Measurements from ENCODE around the gene ITGB1BP2.
A peak's percentile ranks its signal among the peaks of the same experiment; 100 is the strongest.
"Not testable (repeated sequence)": the region's sequence is repeated elsewhere in the genome, so short reads cannot be mapped to it uniquely, and the experiment has no call there.

ITGB1BP2 gene

GRCh38 chrX:71301195-71301924 is at the start of gene ITGB1BP2:
Gene ITGB1BP2, plus strand, starts transcription at chrX:71301750. Its CDS starts 57 bp downstream, at chrX:71301807.
- TF ChIP-seq CTCF (IDR thresholded peaks at IDR 0.05; ENCODE audit: insufficient read depth, missing control alignments): no peak
- FAIRE-seq (no peak), DNase-seq (ENCODE audit: insufficient read length, low spot score) (no peak)

- FAIRE-seq: no peak
- no peak for DNase-seq (ENCODE audit: insufficient read length, low spot score)
- no peak for TF ChIP-seq CTCF (IDR thresholded peaks at IDR 0.05; ENCODE audit: insufficient read depth, missing control alignments)
Measured at GRCh38 chrX:71252221-71252620, 49.3 kb upstream of the ITGB1BP2 start.

GRCh38 chrX:71253253-71254091 is 48.1 kb upstream of the ITGB1BP2 start:
- DNase-seq (ENCODE audit: insufficient read length, low spot score) (no peak), FAIRE-seq (no peak)
- peak; percentile 22 for TF ChIP-seq CTCF (IDR thresholded peaks at IDR 0.05; ENCODE audit: insufficient read depth, missing control alignments)

- no peak for TF ChIP-seq CTCF (IDR thresholded peaks at IDR 0.05; ENCODE audit: insufficient read depth, missing control alignments)
- no peak for FAIRE-seq
- peak; percentile 42 for DNase-seq (ENCODE audit: insufficient read length, low spot score)
Measured at GRCh38 chrX:71254092-71254963, 47.2 kb upstream of the ITGB1BP2 start, which contains the start of gene ZMYM3. Gene ZMYM3, minus strand, starts transcription at chrX:71254140. Its CDS starts 885 bp downstream, at chrX:71253255.

- DNase-seq (ENCODE audit: insufficient read length, low spot score): no peak
- no peak for FAIRE-seq
Measured at GRCh38 chrX:71256051-71256450, 45.5 kb upstream of the ITGB1BP2 start.

GRCh38 chrX:71256856-71257255 is 44.7 kb upstream of the ITGB1BP2 start:
- DNase-seq (ENCODE audit: insufficient read length, low spot score) (no peak), FAIRE-seq (no peak)
- no peak for TF ChIP-seq CTCF (IDR thresholded peaks at IDR 0.05; ENCODE audit: insufficient read depth, missing control alignments)

More at GRCh38 chrX:71256051-71256450, 45.5 kb upstream of the ITGB1BP2 start:
- TF ChIP-seq CTCF (IDR thresholded peaks at IDR 0.05; ENCODE audit: insufficient read depth, missing control alignments): no peak

- DNase-seq (ENCODE audit: insufficient read length, low spot score); FAIRE-seq: not testable (repeated sequence)
Measured at GRCh38 chrX:71268624-71269023, 32.9 kb upstream of the ITGB1BP2 start.

Data from D721Med (cell line).